Endothelial cell of umbilical vein (primary cell): ENCODE results near the gene CRYBA4.

ENCODE experiments used
- CTCF ChIP-seq, 2 donors: IDR thresholded peaks; 1 replicate in 1 of 2; 2 replicates in 1 of 2; pipeline ENCODE4 v1.5.1; 2011; ENCODE audit warnings: low read length in 2 of 2, mild to moderate bottlenecking in 2 of 2, moderate library complexity in 2 of 2, control low read depth in 1 of 2, inconsistent platforms in 1 of 2, low read depth in 1 of 2; ENCODE audit not compliant: insufficient read depth in 1 of 2; ENCODE audit errors: extremely low read depth in 1 of 2
- EZH2 ChIP-seq: IDR thresholded peaks from 2 replicates; pipeline ENCODE4 v1.6.1; 2012; ENCODE audit warnings: borderline replicate concordance, low read depth, mild to moderate bottlenecking, moderate library complexity, low read length, inconsistent platforms; ENCODE audit not compliant: severe bottlenecking
- FOS ChIP-seq: IDR thresholded peaks from 2 replicates; pipeline ENCODE4 v1.6.1; 2011; ENCODE audit warnings: mild to moderate bottlenecking, low read length, moderate library complexity, borderline replicate concordance; ENCODE audit not compliant: insufficient read depth
- MAX ChIP-seq: IDR thresholded peaks from 2 replicates; pipeline ENCODE4 v1.6.1; 2011; ENCODE audit not compliant: insufficient read depth, insufficient read length
- MYC ChIP-seq: IDR thresholded peaks from one replicate; pipeline ENCODE4 v1.6.1; 2011; ENCODE audit warnings: mild to moderate bottlenecking, low read depth, low read length
- POLR2A ChIP-seq: IDR thresholded peaks from 2 replicates; pipeline ENCODE4 v1.6.1; 2012; ENCODE audit warnings: low read depth, mild to moderate bottlenecking, control low read depth, low read length
- POLR2AphosphoS5 ChIP-seq: IDR thresholded peaks from 2 replicates; pipeline ENCODE4 v1.6.1; 2012; ENCODE audit warnings: low read depth, mild to moderate bottlenecking, control low read depth, low read length, moderate library complexity; ENCODE audit not compliant: insufficient read depth

GRCh38 chr22:26579331-26579886 is 42.4 kb upstream of the CRYBA4 start:
- TF ChIP-seq EZH2 (no peak), CTCF (IDR thresholded peaks at IDR 0.05; ENCODE audit: extremely low read depth in 1 of 2, insufficient read depth in 1 of 2, low read depth in 1 of 2, low read length in 2 of 2) (no peak), POLR2AphosphoS5 (no peak), MAX (no peak), FOS (no peak), POLR2A (no peak), MYC (no peak)
